Astrocyte (in vitro differentiated cells and primary cell): ENCODE data around the gene FBXL16. TPM values are rescaled to one million over a fixed set of nuclear protein-coding genes. Genes with fewer than 3 reads are reported as not detected.

Source experiments
- DNase-seq: peaks from one replicate; pipeline ENCODE4 v3.0.0-alpha.2; 2010; ENCODE audit warnings: low read depth
- FAIRE-seq: peaks from 2 replicates; lab custom pipeline; 2011; peaks lifted over from hg19 to GRCh38; lab: Jason Lieb, UNC
- H2AFZ ChIP-seq: 2 replicates; pipeline ENCODE4 v1.6.0; 2012; ENCODE audit warnings: low read depth, low read length, inconsistent platforms
- H3K27ac ChIP-seq: 2 replicates; pipeline ENCODE4 v1.5.1; 2011; ENCODE audit warnings: low read depth, low read length, inconsistent platforms
- H3K27me3 ChIP-seq: 2 replicates; pipeline ENCODE4 v1.6.0; 2011; ENCODE audit warnings: low read length, inconsistent platforms; ENCODE audit not compliant: insufficient read depth
- H3K36me3 ChIP-seq: 2 replicates; pipeline ENCODE4 v1.5.1; 2011; ENCODE audit warnings: low read length, inconsistent platforms; ENCODE audit not compliant: insufficient read depth
- H3K4me1 ChIP-seq: 2 replicates; pipeline ENCODE4 v1.5.1; 2011; ENCODE audit warnings: low read length, inconsistent platforms; ENCODE audit not compliant: insufficient read depth
- H3K4me2 ChIP-seq: 2 replicates; pipeline ENCODE4 v1.6.0; 2012; ENCODE audit warnings: low read length, inconsistent platforms
- H3K4me3 ChIP-seq: 2 replicates; pipeline ENCODE4 v1.5.1; 2011; ENCODE audit warnings: low read depth, mild to moderate bottlenecking, low read length, inconsistent platforms; ENCODE audit not compliant: insufficient read depth
- H3K79me2 ChIP-seq: 2 replicates; pipeline ENCODE4 v1.6.0; 2012; ENCODE audit warnings: mild to moderate bottlenecking, low read length, inconsistent platforms; ENCODE audit not compliant: insufficient read depth
- H3K9ac ChIP-seq: 2 replicates; pipeline ENCODE4 v1.6.0; 2012; ENCODE audit warnings: mild to moderate bottlenecking, low read length, inconsistent platforms
- H3K9me3 ChIP-seq: 2 replicates; pipeline ENCODE4 v1.5.1; 2012; ENCODE audit warnings: low read depth, mild to moderate bottlenecking, low read length, inconsistent platforms; ENCODE audit not compliant: insufficient read depth
- H4K20me1 ChIP-seq: 2 replicates; pipeline ENCODE4 v1.6.0; 2012; ENCODE audit warnings: low read length, inconsistent platforms; ENCODE audit not compliant: insufficient read depth
- H3K27ac Mint-ChIP-seq: one replicate; pipeline ENCODE4 v1.8.0; 2021; ENCODE audit warnings: mild to moderate bottlenecking, mixed read lengths; ENCODE audit not compliant: unreplicated experiment
- H3K27me3 Mint-ChIP-seq: one replicate; pipeline ENCODE4 v1.8.0; 2021; ENCODE audit warnings: low read depth, mixed read lengths; ENCODE audit not compliant: unreplicated experiment
- H3K36me3 Mint-ChIP-seq: one replicate; pipeline ENCODE4 v1.8.0; 2021; ENCODE audit warnings: low read depth, mixed read lengths; ENCODE audit not compliant: unreplicated experiment
- H3K4me1 Mint-ChIP-seq: one replicate; pipeline ENCODE4 v1.8.0; 2021; ENCODE audit warnings: low read depth, mixed read lengths; ENCODE audit not compliant: unreplicated experiment
- H3K4me3 Mint-ChIP-seq: one replicate; pipeline ENCODE4 v1.8.0; 2021; ENCODE audit warnings: mild to moderate bottlenecking, moderate library complexity, mixed read lengths; ENCODE audit not compliant: unreplicated experiment
- H3K9me3 Mint-ChIP-seq: one replicate; pipeline ENCODE4 v1.8.0; 2021; ENCODE audit warnings: mild to moderate bottlenecking, mixed read lengths; ENCODE audit not compliant: unreplicated experiment
- CTCF ChIP-seq: IDR thresholded peaks from 2 replicates; pipeline ENCODE4 v1.5.1; 2011; ENCODE audit warnings: low read depth, mild to moderate bottlenecking, inconsistent platforms, low read length, moderate library complexity; ENCODE audit not compliant: insufficient read depth
- EZH2 ChIP-seq: IDR thresholded peaks from 2 replicates; pipeline ENCODE4 v1.6.1; 2012; ENCODE audit warnings: mild to moderate bottlenecking, low read length, inconsistent platforms; ENCODE audit not compliant: insufficient read depth
- total RNA-seq: library from RNA; stranded (reverse); gene quantifications from 2 replicates; pipeline ENCODE4 v1.2.1, GENCODE V29; 2021

FBXL16 gene
- total RNA-seq, 1 donor from 2014 or later = 5.2 TPM

DNA sequence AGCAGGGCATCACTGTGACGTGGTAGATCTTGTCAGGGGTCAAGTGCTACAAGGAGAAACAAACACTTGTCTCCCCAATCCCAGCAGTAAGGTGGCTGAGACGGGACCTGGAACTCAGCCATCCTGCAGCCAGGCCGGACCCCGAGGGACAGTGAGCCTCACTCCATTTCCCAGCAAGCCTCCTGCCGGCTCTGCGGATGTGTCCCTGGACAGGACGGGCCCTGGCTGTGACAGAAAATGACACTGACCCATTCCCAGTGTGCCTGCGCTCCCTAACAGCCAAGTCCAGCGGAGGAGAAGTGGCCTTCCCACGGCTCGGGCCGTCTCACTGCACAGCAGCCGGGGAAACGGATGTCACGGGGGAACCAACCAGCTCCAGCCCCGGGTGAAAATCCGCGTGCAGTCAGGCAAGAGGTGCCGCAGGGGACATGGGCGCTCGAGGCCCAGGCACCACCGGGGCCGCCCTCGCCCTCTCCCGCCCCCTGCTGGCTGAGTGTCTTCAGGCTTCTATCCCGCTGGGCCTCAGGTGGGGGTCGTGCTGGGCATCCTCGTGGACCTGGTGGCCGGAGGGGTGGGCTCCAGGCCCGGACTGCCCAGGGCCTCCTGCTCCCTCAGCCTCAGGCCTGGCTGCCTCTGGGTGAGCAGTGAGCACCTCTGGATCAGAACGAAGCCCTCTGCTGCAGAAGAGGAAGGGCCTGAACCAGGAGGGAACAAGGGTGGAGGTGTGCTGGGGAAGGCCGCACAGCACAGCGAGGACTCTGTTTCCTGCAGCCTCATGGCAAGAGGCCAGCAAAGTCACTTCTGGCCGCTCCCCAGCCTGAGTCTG lies 28.0 kb upstream of the FBXL16 start:
- Mint-ChIP-seq H3K27me3 (no peaks in the 10 kb centered on the region), H3K27ac (no peak overlapping the region), H3K4me3 (no peak overlapping the region), H3K9me3 (no peaks in the 10 kb centered on the region), H3K4me1 (no peaks in the 10 kb centered on the region), H3K36me3 (peaks cover 15% of the 10 kb centered on the region)
- H3K27ac ChIP-seq = no peak overlapping the region
- peaks cover 4% of the 10 kb centered on the region for H3K36me3 ChIP-seq
- no peaks in the 10 kb centered on the region for H3K79me2 ChIP-seq
- no peak overlapping the region for H2AFZ ChIP-seq
- no peak overlapping the region for H3K9ac ChIP-seq
- no peak overlapping the region for H3K4me2 ChIP-seq
- FAIRE-seq = no peak
- DNase-seq = no peak
- TF ChIP-seq EZH2 (no peak), CTCF (no peak)
- no peak overlapping the region for H3K4me3 ChIP-seq
- H3K27me3 ChIP-seq = no peaks in the 10 kb centered on the region
- H3K4me1 ChIP-seq = peaks cover under 1% of the 10 kb centered on the region
- H3K9me3 ChIP-seq = no peaks in the 10 kb centered on the region
- H4K20me1 ChIP-seq = no peaks in the 10 kb centered on the region

GRCh38 chr16:732936-733335 lies 27.3 kb upstream of the FBXL16 start:
- no peak overlapping the region for H3K27ac Mint-ChIP-seq
- no peak for DNase-seq

More at GRCh38 chr16:732936-733335, 27.3 kb upstream of the FBXL16 start:
- Histone ChIP-seq H3K9ac (no peak overlapping the region), H3K4me1 (peaks cover 3% of the 10 kb centered on the region), H3K9me3 (no peaks in the 10 kb centered on the region), H3K79me2 (no peaks in the 10 kb centered on the region), H2AFZ (no peak overlapping the region), H3K36me3 (peaks cover 4% of the 10 kb centered on the region), H3K4me2 (no peak overlapping the region), H4K20me1 (no peaks in the 10 kb centered on the region), H3K27ac (no peak overlapping the region), H3K27me3 (no peaks in the 10 kb centered on the region), H3K4me3 (no peak overlapping the region)
- no peaks in the 10 kb centered on the region for H3K4me1 Mint-ChIP-seq
- peaks cover 15% of the 10 kb centered on the region for H3K36me3 Mint-ChIP-seq
- no peak for FAIRE-seq
- H3K9me3 Mint-ChIP-seq = no peaks in the 10 kb centered on the region
- H3K4me3 Mint-ChIP-seq = no peak overlapping the region
- no peaks in the 10 kb centered on the region for H3K27me3 Mint-ChIP-seq
- TF ChIP-seq EZH2 (no peak), CTCF (no peak)
